ENCODE data around the gene GARIN5A. TPM values are rescaled to one million over a fixed set of nuclear protein-coding genes. Genes with fewer than 3 reads are reported as not detected.

Gene GARIN5A
- total and polyA plus RNA-seq, 9 of the 15 experiments (the other 6 are each of a cell fraction or from before 2014, with no cell fraction given) = 0.10 to 0.82 (median 0.23) TPM; not detected in 2

GRCh38 chr19:50465986-50466705 is 10.5 kb downstream of the GARIN5A start:
- in situ Hi-C loops (cut with MboI) (no loop called here), intact Hi-C loops (cut with micrococcal nuclease) (no loop called here)
- peak overlapping the region; percentile 21 for H3K4me2 ChIP-seq (ENCODE audit: insufficient read depth, low read length)
- H3K27ac ChIP-seq (ENCODE audit: extremely low read depth, low read depth, low read length) = no peak overlapping the region
- peaks cover 12 to 40% of the 10 kb centered on the region in 2 experiments; a peak in 4 of 5 replicates for H3K4me1 ChIP-seq (replicated peaks in 1 of 2; ENCODE audit: control insufficient read depth in 2 of 2, insufficient read depth in 2 of 2, low read length in 2 of 2)
- peaks cover 0 to 18% of the 10 kb centered on the region in 2 experiments; a peak in 2 of 5 replicates for H3K27me3 ChIP-seq (ENCODE audit: control insufficient read depth in 2 of 2, insufficient read depth in 2 of 2, low read length in 2 of 2)
- DNase-seq (ENCODE audit: extremely low read depth in 1 of 4, low spot score in 3 of 4) = peak; percentile 74 to 82 (median 78)
- 24% methylated on average over 23 of the region's 29 CpGs for WGBS (ENCODE audit: insufficient coverage, low coverage, missing lambda C conversion rate)
- peak overlapping the region; percentile 85 for H2AFZ ChIP-seq (ENCODE audit: low read depth, low read length)
- no peaks in the 10 kb centered on the region for H3K9me1 ChIP-seq (ENCODE audit: control insufficient read depth, insufficient read depth, low read length)
- ATAC-seq = peak; percentile 92
- BruUV-seq (replicated peaks) = no TSS peak
- no peaks in the 10 kb centered on the region for H3K9me3 ChIP-seq (replicated peaks; ENCODE audit: control insufficient read depth, insufficient read depth, low read depth, low read length)
- ChIA-PET CTCF (ENCODE audit: low intra/inter-chr PET ratio) (no interaction called here), POLR2A (interaction anchor here (0.6 to 1.5 kb wide), 7 partner anchors 8 to 109 kb away, joined by 3 to 9 read pairs (median 5); partner anchors contain the start of gene POLD1)
- no peak overlapping the region for H3K4me3 ChIP-seq
- FAIRE-seq = peak; percentile 89
- H3K9ac ChIP-seq (ENCODE audit: insufficient read depth in 1 of 2, low read depth in 2 of 2, low read length in 2 of 2) = peak overlapping the region in 1 of 2 experiments; percentile 53; a peak in 2 of 4 replicates
- no peaks in the 10 kb centered on the region for H4K20me1 ChIP-seq (replicated peaks; ENCODE audit: control insufficient read depth, insufficient read depth, low read length)
- no peaks in the 10 kb centered on the region for H3K79me2 ChIP-seq (ENCODE audit: control insufficient read depth, insufficient read depth, low read length)
- H3K36me3 ChIP-seq (ENCODE audit: control insufficient read depth, insufficient read depth, low read length) = no peaks in the 10 kb centered on the region
- TF ChIP-seq NR2C2 (CRISPR knock-in tag; IDR thresholded peaks at IDR 0.05) (no peak), NR2C2 (tag; IDR thresholded peaks at IDR 0.05) (0 out of 2 replicates have a peak, but pooled peaks have one; percentile 1), TAF1 (IDR thresholded peaks at IDR 0.05; ENCODE audit: control insufficient read depth, extremely low read depth, insufficient read depth, low read length, severe bottlenecking) (no peak), RAD21 (CRISPR knock-in tag; conservative IDR thresholded peaks at IDR 0.05 in 1 of 2, IDR thresholded peaks at IDR 0.05 in 1 of 2) (peak in 1 of 2 experiments; percentile 41; a peak in 2 of 4 replicates), ZBTB11 (CRISPR knock-in tag; IDR thresholded peaks at IDR 0.05) (peak in 1 of 3 experiments; percentile 59; a peak in 2 of 6 replicates), ZFX (CRISPR knock-in tag; IDR thresholded peaks at IDR 0.05) (peak; percentile 50), CTCF (IDR thresholded peaks at IDR 0.05 in 2 of 3, conservative IDR thresholded peaks at IDR 0.05 in 1 of 3; ENCODE audit: insufficient read depth in 2 of 3, low read depth in 1 of 3, low read length in 3 of 3) (peak; percentile 56 to 74 (median 69)), NFIC (IDR thresholded peaks at IDR 0.05) (0 out of 2 replicates have a peak, but pooled peaks have one; percentile 10), RCOR1 (IDR thresholded peaks at IDR 0.05; ENCODE audit: borderline replicate concordance in 1 of 2, low read depth in 2 of 2, low read length in 2 of 2) (peak in 1 of 2 experiments; percentile 56; a peak in 1 of 4 replicates), ZNF79 (CRISPR knock-in tag; IDR thresholded peaks at IDR 0.05; ENCODE audit: low read depth) (no peak), RFX1 (IDR thresholded peaks at IDR 0.05) (peak; percentile 55; the same call in 1 of the 2 replicates), CREM (IDR thresholded peaks at IDR 0.05; ENCODE audit: low read depth) (peak; percentile 68), MAFK (IDR thresholded peaks at IDR 0.05; ENCODE audit: low read length) (no peak), CREB1 (IDR thresholded peaks at IDR 0.05) (no peak), CREB1 (CRISPR knock-in tag; IDR thresholded peaks at IDR 0.05) (peak; percentile 25), CXXC5 (CRISPR knock-in tag; IDR thresholded peaks at IDR 0.05) (peak; percentile 27)
